CD4-positive, CD25-positive, alpha-beta regulatory T cell (primary cell): Measurements from ENCODE around the gene DAD1. TPM values are rescaled to one million over a fixed set of nuclear protein-coding genes. Genes with fewer than 3 reads are reported as not detected.
A peak's percentile ranks its signal among the peaks of the same experiment; 100 is the strongest.

Experiments used
- ATAC-seq, 2 donors: fragments of 150-1000 bp; cut with Tn5 transposase; one replicate each; pipeline ENCODE4 v1.10.0; 2021; ENCODE audit warnings: low read depth in 2 of 2, moderate number of reproducible peaks in 2 of 2, moderate library complexity in 1 of 2
- DNase-seq, 3 donors: peaks; one replicate each; pipeline versions ENCODE4 v3.0.0 to v3.0.0-alpha.2; 2012 to 2022; ENCODE audit warnings: mixed read lengths in 1 of 3
- H3K27ac ChIP-seq: one replicate; pipeline ENCODE4 v1.7.0; 2013; ENCODE audit warnings: mild to moderate bottlenecking, low read length; ENCODE audit not compliant: insufficient read depth, poor library complexity, severe bottlenecking
- H3K27me3 ChIP-seq: one replicate; pipeline ENCODE4 v1.7.0; 2013; ENCODE audit warnings: low read length; ENCODE audit not compliant: control insufficient read depth, insufficient read depth
- H3K36me3 ChIP-seq: one replicate; pipeline ENCODE4 v1.7.0; 2013; ENCODE audit warnings: mild to moderate bottlenecking, low read length, moderate library complexity; ENCODE audit not compliant: control insufficient read depth, insufficient read depth
- H3K4me1 ChIP-seq: 2 replicates; pipeline ENCODE4 v1.7.0; 2013; ENCODE audit warnings: mild to moderate bottlenecking, low read length; ENCODE audit not compliant: insufficient read depth, control insufficient read depth, poor library complexity, severe bottlenecking
- H3K4me3 ChIP-seq: one replicate; pipeline ENCODE4 v1.7.0; 2013; ENCODE audit warnings: low read depth, mild to moderate bottlenecking, low read length, moderate library complexity
- H3K9me3 ChIP-seq, 2 experiments: 1 replicate in 1 of 2; 2 replicates in 1 of 2; pipeline ENCODE4 v1.7.0; 2013; ENCODE audit warnings: low read length in 2 of 2, mild to moderate bottlenecking in 1 of 2, moderate library complexity in 1 of 2; ENCODE audit not compliant: control insufficient read depth in 2 of 2
- H3K27ac Mint-ChIP-seq, 3 donors: one replicate each; pipeline ENCODE4 v1.8.0; 2020 to 2022; ENCODE audit warnings: mild to moderate bottlenecking in 3 of 3, mixed read lengths in 3 of 3, moderate library complexity in 2 of 3
- H3K27me3 Mint-ChIP-seq: one replicate; pipeline ENCODE4 v1.8.0; 2022; ENCODE audit warnings: mild to moderate bottlenecking, mixed read lengths
- H3K36me3 Mint-ChIP-seq: one replicate; pipeline ENCODE4 v1.8.0; 2020; ENCODE audit warnings: mixed read lengths
- H3K4me1 Mint-ChIP-seq, 4 donors: one replicate each; pipeline ENCODE4 v1.8.0; 2020 to 2022; ENCODE audit warnings: mixed read lengths in 4 of 4, mild to moderate bottlenecking in 1 of 4
- H3K4me3 Mint-ChIP-seq, 4 donors: one replicate each; pipeline ENCODE4 v1.8.0; 2020 to 2022; ENCODE audit warnings: mild to moderate bottlenecking in 4 of 4, mixed read lengths in 4 of 4, moderate library complexity in 3 of 4
- H3K9me3 Mint-ChIP-seq, 7 donors: one replicate each; pipeline ENCODE4 v1.8.0; 2020 to 2022; ENCODE audit warnings: mixed read lengths in 7 of 7, mild to moderate bottlenecking in 3 of 7, moderate library complexity in 2 of 7
- polyA plus RNA-seq, 4 donors: library from polyadenylated mRNA; unstranded; fragments of 300-500 nt; fragmentation: Illumina TruSeq; gene quantifications; one replicate each; pipeline ENCODE4 v1.2.3, GENCODE V29; 2021
- total RNA-seq: library from RNA; stranded (reverse); gene quantifications from one replicate; pipeline ENCODE4 v1.2.3, GENCODE V29; 2022

Gene DAD1
- total and polyA plus RNA-seq, 5 donors from 2014 or later, result 81.8 to 720 (median 683) TPM

DNA sequence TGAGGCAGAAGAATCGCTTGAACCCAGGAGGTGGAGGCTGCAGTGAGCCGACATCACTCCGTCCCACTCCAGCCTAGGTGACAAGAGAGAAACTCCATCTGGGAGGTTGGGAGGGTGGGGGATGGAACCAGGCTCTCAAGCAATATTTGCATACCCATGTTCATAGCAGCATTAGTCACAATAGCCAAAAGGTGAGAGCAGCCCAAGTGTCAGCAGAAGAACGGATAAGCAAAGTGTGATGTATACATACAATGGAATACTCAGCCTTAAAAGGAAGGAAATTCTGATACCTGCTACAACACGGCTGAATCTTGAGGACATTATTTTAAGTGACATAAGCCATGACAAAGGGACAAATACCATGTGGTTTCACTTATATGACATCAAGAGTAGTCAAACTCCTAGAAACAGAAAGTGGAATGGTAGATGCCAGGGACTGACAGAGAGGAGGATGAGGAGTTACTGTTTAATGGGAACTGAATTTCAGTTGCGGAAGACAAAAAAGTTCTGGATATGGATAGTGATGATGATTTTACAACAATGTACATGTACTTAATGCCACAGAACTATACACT, 11.6 kb downstream of the DAD1 start:
- Mint-ChIP-seq H3K27me3 (no peaks in the 10 kb centered on the region), H3K4me3 (peak overlapping the region; percentile 33 to 77 (median 48)), H3K27ac (peak overlapping the region; percentile 33 to 84 (median 76)), H3K36me3 (peaks cover 40% of the 10 kb centered on the region), H3K9me3 (no peaks in the 10 kb centered on the region), H3K4me1 (peaks cover 32 to 70% (median 44%) of the 10 kb centered on the region in 4 donors)
- Histone ChIP-seq H3K27ac (no peak overlapping the region), H3K9me3 (no peaks in the 10 kb centered on the region), H3K36me3 (peaks cover 26% of the 10 kb centered on the region), H3K4me1 (peaks cover 17% of the 10 kb centered on the region), H3K27me3 (no peaks in the 10 kb centered on the region), H3K4me3 (no peak overlapping the region)
- DNase-seq, result no peak
- no peak for ATAC-seq

DNA sequence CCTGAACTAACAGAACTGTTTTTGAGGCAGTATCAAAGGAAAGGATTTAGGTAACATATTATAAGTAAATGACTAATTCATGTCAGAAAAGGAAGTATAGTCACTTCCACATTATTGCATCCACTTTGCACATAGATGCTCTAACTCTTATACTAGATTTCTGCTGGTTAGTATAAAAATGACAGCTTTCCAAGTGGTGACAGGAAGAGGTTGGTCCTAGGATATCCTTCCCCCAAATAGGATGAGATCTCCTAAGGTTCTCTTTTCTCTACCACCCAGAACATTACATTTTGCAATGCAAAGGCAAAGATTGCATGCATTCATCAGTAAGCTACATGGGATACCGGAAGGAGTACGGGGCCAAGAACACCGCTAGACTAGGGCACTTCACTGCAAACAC, 15.2 kb downstream of the DAD1 start:
- Mint-ChIP-seq H3K27ac (peak overlapping the region in 2 of 3 donors; percentile 47 to 60), H3K4me1 (peaks cover 19 to 62% (median 40%) of the 10 kb centered on the region in 4 donors), H3K27me3 (no peaks in the 10 kb centered on the region), H3K4me3 (no peak overlapping the region), H3K36me3 (peaks cover 47% of the 10 kb centered on the region), H3K9me3 (no peaks in the 10 kb centered on the region)
- no peak overlapping the region for H3K27ac ChIP-seq
- no peaks in the 10 kb centered on the region for H3K27me3 ChIP-seq
- DNase-seq, result no peak
- no peak overlapping the region for H3K4me3 ChIP-seq
- no peaks in the 10 kb centered on the region for H3K9me3 ChIP-seq
- peaks cover 38% of the 10 kb centered on the region for H3K36me3 ChIP-seq
- no peak for ATAC-seq
- peaks cover 32% of the 10 kb centered on the region for H3K4me1 ChIP-seq

DNA sequence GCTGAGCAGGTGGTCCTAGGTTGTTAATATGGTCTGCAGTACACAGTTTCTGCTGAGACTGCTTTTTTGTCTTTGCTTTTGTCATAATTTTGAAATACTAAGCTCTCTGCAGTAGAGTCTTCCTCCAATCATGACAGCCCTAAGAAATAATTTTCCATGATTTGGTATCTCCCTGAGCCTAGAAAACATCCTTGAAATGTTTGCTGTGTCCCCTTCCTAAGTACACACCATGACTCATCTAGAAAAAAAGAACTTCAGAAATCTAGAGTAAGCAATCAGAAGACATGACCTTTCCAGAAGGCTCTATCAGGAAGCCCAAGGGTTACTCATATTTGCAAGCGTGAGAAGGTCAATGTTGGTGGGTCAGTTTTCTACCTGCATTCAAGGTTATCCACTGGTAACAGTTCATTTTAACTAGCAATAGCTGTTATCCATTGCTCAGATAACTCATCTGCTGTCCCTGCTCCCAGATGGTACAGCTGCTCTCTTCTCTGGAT, 16.4 kb downstream of the DAD1 start:
- DNase-seq (no peak), ATAC-seq (no peak)
- H3K36me3 ChIP-seq, result peaks cover 38% of the 10 kb centered on the region
- H3K27me3 Mint-ChIP-seq, result no peaks in the 10 kb centered on the region
- no peaks in the 10 kb centered on the region for H3K27me3 ChIP-seq
- H3K4me3 ChIP-seq, result no peak overlapping the region
- no peak overlapping the region for H3K27ac ChIP-seq
- H3K4me3 Mint-ChIP-seq, result no peak overlapping the region
- H3K27ac Mint-ChIP-seq, result peak overlapping the region in 1 of 3 donors; percentile 60
- peaks cover 37% of the 10 kb centered on the region for H3K4me1 ChIP-seq
- peaks cover 15 to 63% (median 41%) of the 10 kb centered on the region in 4 donors for H3K4me1 Mint-ChIP-seq
- peaks cover 48% of the 10 kb centered on the region for H3K36me3 Mint-ChIP-seq
- no peaks in the 10 kb centered on the region for H3K9me3 Mint-ChIP-seq
- no peaks in the 10 kb centered on the region for H3K9me3 ChIP-seq

DNA sequence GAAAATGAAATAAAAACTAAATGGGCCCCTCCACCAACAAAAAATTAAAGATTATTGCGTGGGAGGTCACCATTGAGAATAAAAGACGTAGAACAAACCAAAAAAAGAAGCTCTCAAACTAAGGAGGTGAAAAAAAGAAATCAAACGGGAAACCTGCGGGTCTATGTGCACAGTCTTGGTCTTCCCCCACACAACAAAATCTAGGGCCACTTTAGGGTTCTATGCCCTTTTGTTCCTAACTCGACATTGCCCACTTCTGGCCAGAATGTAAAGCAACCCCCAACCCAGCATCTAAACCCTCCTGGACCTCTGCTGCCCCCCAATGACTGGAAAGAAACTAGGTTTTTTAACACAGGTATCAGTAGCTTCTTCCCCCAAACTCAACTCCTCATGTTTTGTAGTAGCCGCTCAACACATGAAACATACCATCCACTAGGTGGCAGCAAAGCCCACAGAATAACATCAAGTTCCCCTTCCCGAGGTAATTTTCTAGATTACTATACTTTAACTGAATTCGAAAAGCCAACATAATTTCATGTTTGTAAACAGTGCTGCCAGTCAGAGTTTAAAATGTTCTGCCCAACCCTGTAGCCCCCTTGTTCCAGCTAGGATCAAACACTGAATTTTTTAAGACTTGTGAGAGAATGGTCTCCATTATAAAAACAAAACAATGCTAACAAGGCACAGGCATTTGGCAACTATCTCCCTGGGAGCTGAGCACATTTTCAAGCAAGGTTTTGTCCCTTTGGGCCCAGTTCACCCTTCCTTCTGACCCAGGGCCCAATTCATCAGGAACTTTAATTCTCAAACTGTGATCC, 18.7 kb downstream of the DAD1 start:
- peak overlapping the region; percentile 99 for H3K27ac ChIP-seq
- Mint-ChIP-seq H3K36me3 (peaks cover 35% of the 10 kb centered on the region), H3K27me3 (no peaks in the 10 kb centered on the region), H3K4me1 (peaks cover 10 to 65% (median 45%) of the 10 kb centered on the region in 4 donors), H3K27ac (peak overlapping the region; percentile 91 to 100 (median 100)), H3K9me3 (no peaks in the 10 kb centered on the region), H3K4me3 (peak overlapping the region; percentile 66 to 86 (median 68))
- H3K36me3 ChIP-seq, result peaks cover 38% of the 10 kb centered on the region
- H3K4me1 ChIP-seq, result peaks cover 56% of the 10 kb centered on the region
- H3K27me3 ChIP-seq, result no peaks in the 10 kb centered on the region
- H3K9me3 ChIP-seq, result no peaks in the 10 kb centered on the region
- DNase-seq (peak; percentile 82 to 99 (median 96)), ATAC-seq (peak; percentile 86)
- peak overlapping the region; percentile 80 for H3K4me3 ChIP-seq

DNA sequence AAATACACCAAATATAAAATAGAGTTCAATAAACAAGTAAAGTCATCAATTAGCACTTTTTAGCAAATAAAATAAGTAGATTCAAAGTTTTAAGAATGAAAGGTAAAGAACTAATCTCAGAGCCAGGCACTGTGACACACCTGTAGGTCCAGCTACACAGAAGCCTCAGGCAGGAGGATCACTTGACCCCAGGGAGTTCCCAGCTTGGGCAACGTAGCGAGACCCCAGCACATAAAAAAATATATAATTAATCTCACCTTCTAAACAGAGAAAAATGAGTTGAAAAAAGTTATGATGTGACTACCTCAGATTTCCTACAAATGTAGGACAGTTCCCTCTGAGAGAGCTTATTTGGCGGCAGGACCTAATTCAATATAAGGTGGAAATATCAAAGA, 19.3 kb downstream of the DAD1 start:
- Mint-ChIP-seq H3K27me3 (no peaks in the 10 kb centered on the region), H3K9me3 (no peaks in the 10 kb centered on the region), H3K4me3 (peak overlapping the region; percentile 66 to 86 (median 68)), H3K4me1 (peaks cover 16 to 69% (median 51%) of the 10 kb centered on the region in 4 donors), H3K27ac (peak overlapping the region; percentile 91 to 100 (median 100)), H3K36me3 (peaks cover 33% of the 10 kb centered on the region)
- H3K4me1 ChIP-seq, result peaks cover 62% of the 10 kb centered on the region
- no peak for ATAC-seq
- peak overlapping the region; percentile 99 for H3K27ac ChIP-seq
- DNase-seq, result no peak
- peak overlapping the region; percentile 80 for H3K4me3 ChIP-seq
- H3K36me3 ChIP-seq, result peaks cover 32% of the 10 kb centered on the region
- H3K9me3 ChIP-seq, result no peaks in the 10 kb centered on the region
- no peaks in the 10 kb centered on the region for H3K27me3 ChIP-seq

DNA sequence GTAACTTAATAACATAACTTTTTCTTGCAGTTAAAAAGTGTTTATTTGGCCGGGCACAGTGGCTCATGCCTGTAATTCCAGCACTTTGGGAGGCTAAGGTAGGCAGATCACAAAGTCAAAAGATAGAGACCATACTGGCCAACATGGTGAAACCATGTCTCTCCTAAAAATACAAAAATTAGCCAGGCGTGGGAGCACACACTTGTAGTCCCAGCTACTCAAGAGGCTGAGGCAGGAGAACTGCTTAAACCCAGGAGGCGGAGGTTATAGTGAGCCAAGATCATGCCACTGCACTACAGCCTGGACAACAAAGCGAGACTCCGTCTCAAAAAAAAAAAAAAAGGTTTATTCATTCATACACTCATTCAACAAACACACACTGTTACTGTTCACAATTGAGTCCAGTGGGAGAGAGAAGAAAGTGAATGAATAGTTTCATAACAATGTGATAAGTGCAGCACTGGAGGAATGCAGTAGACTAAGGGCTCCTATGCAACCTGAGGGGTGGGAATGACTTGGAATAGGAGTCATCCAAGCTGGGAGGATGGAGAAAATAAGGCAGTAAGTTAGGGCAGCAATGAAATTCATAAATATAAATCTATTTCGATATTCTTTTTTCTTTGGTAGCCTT, 19.8 kb downstream of the DAD1 start:
- Mint-ChIP-seq H3K4me1 (peaks cover 21 to 70% (median 56%) of the 10 kb centered on the region in 4 donors), H3K36me3 (peaks cover 32% of the 10 kb centered on the region), H3K9me3 (no peaks in the 10 kb centered on the region), H3K4me3 (peak overlapping the region; percentile 66 to 86 (median 68)), H3K27ac (peak overlapping the region; percentile 91 to 100 (median 100)), H3K27me3 (no peaks in the 10 kb centered on the region)
- Histone ChIP-seq H3K36me3 (peaks cover 27% of the 10 kb centered on the region), H3K27ac (peak overlapping the region; percentile 99), H3K27me3 (no peaks in the 10 kb centered on the region), H3K4me3 (peak overlapping the region; percentile 80), H3K9me3 (no peaks in the 10 kb centered on the region), H3K4me1 (peaks cover 67% of the 10 kb centered on the region)
- no peak for ATAC-seq
- DNase-seq, result peak in 1 of 3 donors; percentile 20

DNA sequence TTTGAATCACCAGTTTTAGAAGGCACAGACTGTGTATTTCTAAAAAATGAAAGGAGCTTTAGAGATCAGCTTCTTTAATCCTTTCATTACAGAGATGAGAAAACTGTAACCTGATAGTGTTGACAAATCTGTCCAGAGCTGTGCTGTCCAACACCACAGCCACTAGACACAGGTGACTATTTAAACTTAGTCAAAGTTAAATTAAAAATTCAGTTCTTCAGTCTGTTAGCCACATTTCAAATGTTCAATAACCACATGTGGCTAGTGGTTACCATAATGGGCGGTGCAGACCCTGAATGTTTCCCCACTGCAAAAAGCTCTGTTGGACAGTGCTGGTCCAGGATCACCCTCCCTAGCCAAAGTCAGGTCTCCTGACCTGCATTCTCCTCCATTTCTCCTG, 21.6 kb downstream of the DAD1 start:
- peak overlapping the region; percentile 80 for H3K4me3 ChIP-seq
- Mint-ChIP-seq H3K36me3 (peaks cover 22% of the 10 kb centered on the region), H3K4me1 (peaks cover 21 to 82% (median 58%) of the 10 kb centered on the region in 4 donors), H3K27ac (peak overlapping the region; percentile 94 to 100 (median 100)), H3K27me3 (no peaks in the 10 kb centered on the region), H3K9me3 (no peaks in the 10 kb centered on the region), H3K4me3 (peak overlapping the region; percentile 55 to 89 (median 69))
- no peak for DNase-seq
- no peaks in the 10 kb centered on the region for H3K27me3 ChIP-seq
- peak overlapping the region; percentile 99 for H3K27ac ChIP-seq
- peaks cover 85% of the 10 kb centered on the region for H3K4me1 ChIP-seq
- no peaks in the 10 kb centered on the region for H3K9me3 ChIP-seq
- peaks cover 12% of the 10 kb centered on the region for H3K36me3 ChIP-seq
- ATAC-seq, result no peak
